ENCODE data around the gene TBX2.

TBX2 gene

DNA sequence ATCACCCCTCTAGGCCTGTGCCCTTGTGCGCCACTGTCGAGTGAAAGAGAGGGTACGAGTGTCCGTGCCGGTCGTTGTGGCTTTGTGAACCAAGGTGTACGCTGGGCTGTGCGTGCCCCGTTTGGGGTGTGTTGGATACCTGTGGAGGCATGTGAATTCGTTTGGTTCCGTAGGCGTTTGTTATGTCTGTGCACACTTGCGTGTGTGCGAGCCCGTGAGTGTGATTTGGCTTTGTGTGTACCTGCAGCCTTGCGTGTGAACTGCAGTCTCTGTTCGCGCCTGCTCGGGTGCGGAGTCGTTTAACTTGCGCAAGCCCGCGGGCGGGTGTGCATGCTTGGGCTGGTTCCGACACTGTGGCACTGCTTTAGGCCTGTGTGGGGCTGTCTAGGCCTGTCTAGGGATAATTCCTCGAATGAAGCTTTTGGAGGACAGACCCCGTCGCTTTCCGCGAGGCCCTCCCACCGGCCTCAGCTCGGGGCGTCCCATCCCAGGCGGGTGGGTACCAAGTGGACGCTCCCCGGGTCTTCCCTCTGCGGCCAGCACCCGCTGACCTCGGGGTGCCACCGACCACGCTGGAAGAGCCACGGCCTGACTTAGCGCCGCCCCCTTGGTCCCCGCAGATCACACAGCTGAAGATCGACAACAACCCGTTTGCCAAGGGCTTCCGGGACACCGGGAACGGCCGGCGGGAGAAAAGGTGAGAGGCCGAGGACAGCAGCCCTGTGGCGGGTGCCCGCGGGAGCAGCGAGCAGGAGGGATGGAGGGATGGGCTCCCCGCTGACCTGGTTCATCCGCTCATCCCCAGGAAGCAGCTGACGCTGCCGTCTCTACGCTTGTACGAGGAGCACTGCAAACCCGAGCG lies 4.4 kb downstream of the TBX2 start:
- DNase-seq, result no peak

GRCh38 chr17:61404663-61404912 lies 4.9 kb downstream of the TBX2 start:
- DNase-seq, result no peak

- no peak for DNase-seq
These were observed 5.5 kb downstream of the TBX2 start for GRCh38 chr17:61404913-61405685.

GRCh38 chr17:61405686-61406536 lies 6.3 kb downstream of the TBX2 start:
- DNase-seq, result no peak

- no peak for DNase-seq
These were observed 6.8 kb downstream of the TBX2 start for GRCh38 chr17:61406537-61406845.

DNA sequence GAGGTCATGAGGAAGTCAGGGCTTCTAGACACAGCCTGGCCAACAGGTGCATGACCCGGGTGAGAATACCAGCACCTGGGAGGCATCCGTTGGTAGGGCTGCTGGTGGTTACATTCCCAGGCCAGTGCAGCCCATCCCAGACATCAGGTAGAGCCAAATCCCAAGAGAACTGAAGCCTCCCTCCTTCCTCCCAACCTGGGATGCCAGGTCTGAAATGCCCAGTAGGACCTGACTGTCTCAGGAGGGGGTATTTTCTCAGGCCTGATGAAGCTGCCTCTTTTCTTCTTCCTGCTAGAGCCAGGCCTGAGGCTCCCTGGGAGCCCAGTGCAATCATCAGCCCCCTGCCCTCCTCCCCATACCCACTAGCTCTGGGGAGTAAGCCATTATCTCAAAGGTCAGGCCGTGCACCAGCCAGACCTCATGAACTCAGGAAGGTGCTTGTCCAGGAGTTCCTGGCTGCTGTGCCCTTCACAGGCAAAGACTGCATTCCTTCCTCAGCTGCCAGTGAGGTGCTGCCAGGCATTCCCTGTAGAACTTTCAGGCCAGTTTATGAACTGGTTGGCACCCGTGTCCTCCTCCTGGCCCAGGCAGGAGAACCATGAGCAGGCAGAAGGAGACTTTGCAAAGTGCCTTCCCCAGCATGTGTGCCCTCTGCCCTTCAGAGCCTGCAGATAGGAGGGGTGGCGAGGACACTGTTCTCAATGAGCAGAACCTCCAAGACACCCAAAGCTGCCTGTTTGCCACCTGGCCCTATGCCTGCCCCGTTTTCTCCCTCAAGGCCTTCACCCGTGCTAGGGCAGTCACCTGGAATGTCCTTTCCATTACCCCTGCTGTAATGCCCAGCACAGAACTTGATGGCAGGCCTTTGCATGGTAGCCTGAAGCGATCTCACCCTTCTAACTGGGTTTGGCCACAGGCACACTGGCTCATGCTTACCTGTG lies 7.6 kb downstream of the TBX2 start:
- DNase-seq, result no peak

DNA sequence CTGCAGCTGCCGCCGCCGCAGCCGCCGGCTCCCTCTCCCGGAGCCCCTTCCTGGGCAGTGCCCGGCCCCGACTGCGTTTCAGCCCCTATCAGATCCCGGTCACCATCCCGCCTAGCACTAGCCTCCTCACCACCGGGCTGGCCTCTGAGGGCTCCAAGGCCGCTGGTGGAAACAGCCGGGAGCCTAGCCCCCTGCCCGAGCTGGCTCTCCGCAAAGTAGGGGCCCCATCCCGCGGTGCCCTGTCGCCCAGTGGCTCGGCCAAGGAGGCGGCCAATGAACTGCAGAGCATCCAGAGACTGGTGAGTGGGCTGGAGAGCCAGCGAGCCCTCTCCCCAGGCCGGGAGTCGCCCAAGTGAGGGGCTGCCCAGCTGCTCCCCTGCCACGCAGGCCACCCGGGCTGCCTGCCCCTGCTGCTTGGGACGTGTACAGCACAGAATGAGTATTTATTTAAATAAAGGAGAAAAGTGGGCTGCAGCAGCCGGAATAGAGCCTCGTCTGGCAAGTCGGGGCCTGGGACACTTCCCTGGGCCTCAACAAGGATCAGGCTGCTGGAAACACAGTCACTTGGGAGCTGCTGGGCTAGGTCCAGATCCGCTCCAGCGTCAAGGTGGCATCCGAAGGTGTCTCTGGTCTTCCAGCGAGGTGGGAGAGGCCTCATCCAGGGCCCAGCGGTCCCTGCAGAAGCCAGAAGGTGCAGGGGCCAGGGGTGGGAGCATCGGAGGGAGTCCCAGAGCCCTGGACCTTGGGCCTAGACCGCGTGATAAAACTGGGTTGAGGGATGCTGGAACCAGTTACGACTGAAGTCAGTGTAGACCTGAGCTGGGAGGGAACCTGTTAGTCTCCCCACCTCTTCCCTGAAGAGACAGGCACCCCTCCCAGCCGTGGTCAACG lies 8.8 kb downstream of the TBX2 start:
- no peak for DNase-seq

DNA sequence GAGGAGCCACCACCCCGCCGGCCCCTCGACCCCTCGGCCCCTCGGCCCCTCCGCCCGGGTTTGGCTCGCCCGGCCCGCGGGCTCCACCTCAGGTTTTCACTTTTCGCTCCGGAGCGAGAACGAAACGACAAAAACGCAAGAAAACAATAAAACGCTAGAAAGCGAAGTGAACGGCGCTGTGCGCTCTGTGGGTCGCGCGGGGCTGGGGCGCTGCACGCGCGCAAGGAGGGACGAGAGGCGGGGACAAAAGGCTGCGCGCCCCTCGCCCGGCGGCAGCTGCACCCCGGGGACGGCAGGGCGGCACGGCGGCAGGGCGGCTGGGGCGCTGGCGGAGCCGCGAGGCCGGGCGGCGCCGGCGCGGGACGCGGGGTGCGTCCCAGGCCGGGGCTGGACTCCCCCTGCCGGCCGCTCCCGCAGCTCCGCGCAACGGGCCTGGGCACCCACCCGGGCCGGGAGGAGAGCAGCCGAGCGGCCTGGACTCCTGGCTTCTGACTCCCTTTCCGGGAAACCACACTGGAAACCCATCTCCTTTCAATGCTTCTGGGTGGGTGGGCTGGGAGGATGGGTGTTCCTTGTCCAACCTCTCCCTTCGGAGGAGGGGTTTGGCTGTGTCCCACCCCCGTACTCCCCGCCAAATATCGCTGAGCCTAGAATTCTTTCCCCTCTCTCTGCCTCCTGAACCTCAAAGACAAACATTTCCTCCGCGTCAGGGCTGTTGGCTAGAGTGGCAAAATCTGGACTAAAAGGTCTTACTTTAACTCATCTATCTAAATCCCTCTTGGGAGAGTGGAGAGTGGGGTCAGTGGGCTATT lies 9.9 kb downstream of the TBX2 start:
- DNase-seq, result peak; percentile 70

DNA sequence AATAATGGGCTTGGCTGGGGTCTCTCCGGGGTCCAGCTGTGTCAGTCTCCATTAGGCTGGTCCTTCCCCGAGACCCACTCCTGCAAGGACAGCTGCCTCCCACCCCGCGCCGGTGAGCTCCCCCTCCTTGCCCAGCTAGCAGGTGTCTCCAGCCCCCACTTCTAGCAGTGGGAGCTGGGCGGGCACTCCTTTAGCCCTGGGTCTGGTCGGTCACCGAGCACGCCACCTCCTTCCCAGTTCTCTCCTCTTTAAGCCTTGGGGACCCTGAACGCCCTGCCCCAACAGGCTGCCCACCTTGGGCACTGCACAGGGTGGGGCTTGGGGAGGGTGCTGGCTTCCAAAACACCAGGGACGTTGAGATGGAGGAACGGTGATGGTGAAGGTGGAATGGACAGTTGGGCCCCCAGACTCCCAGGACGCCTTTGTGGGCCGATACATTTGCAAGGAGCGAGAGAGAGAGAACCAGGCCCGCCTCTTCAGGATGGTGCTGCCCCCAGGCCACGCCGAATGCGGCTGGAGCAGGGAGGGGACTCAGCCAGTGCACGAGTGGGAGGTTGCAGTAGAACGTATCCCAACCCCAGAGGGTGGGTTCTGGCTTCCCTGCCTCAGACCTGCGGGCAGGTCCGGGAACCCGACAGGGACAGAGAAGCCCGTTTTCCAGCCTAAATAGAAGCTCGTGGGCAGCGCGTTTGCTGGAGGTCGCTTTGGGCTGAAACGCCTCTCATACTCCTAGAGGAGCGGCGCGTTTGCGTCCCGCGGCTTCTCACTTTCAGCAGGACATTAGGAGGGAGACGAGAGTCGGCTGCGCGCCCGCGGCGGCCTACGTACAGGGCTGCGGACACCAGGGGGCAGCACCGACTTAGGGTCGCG lies 10.7 kb downstream of the TBX2 start:
- peak; percentile 84 for DNase-seq

DNA sequence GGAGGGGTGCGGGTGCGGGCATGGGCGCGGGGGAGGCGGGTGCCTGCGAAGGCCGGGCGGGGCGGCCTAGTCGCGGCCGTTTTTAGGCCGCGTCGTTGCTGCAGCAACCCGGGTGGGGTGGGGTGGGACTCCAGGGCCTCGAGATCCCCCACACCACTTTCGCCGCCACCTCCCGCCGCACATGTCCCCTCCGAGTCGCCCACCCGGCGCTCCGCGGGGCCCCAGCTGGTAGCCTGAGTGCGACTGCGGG lies 11.3 kb downstream of the TBX2 start:
- no peak for DNase-seq

- DNase-seq, result peak; percentile 46
These were observed 11.9 kb downstream of the TBX2 start for GRCh38 chr17:61411261-61412142.

DNA sequence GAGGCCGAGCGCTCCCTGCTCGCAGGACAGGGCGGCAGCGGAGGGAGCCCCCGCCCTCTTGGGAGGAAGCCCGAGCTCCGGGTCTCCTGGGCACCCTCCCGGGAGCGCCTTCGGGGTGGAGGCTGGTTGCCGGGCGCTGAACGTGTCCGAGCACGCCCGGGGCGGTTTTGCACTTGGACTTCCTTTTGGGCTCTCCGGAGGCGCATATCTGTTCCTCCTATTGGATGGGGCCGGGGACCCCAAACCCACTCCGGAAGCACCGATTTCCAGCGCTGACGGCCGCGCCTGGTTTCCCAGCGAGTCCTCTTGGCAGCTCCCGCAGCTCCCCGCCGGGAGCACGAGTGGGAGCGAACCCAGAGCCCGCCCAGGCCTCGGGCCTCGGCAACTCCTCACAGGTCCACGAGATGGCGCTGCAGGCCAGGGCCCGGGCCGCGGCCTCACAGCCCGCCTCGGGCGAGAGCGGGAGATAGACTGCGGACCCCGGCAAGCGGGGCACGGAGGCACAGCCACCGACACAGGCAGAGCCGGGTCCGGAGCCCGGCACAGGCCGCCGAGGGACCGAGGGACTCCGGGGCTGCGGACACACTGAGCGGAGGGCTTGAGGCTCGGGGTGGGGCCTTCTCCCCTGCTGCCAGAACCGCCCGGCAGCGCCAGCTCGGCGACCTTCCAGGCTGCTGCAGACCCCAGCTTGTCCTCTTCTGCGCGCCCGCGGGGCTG lies 12.7 kb downstream of the TBX2 start:
- peak; percentile 80 for DNase-seq

GRCh38 chr17:61412860-61413660 lies 13.4 kb downstream of the TBX2 start:
- DNase-seq, result no peak

- DNase-seq, result no peak
These were observed 14.1 kb downstream of the TBX2 start for GRCh38 chr17:61413661-61414126.

DNA sequence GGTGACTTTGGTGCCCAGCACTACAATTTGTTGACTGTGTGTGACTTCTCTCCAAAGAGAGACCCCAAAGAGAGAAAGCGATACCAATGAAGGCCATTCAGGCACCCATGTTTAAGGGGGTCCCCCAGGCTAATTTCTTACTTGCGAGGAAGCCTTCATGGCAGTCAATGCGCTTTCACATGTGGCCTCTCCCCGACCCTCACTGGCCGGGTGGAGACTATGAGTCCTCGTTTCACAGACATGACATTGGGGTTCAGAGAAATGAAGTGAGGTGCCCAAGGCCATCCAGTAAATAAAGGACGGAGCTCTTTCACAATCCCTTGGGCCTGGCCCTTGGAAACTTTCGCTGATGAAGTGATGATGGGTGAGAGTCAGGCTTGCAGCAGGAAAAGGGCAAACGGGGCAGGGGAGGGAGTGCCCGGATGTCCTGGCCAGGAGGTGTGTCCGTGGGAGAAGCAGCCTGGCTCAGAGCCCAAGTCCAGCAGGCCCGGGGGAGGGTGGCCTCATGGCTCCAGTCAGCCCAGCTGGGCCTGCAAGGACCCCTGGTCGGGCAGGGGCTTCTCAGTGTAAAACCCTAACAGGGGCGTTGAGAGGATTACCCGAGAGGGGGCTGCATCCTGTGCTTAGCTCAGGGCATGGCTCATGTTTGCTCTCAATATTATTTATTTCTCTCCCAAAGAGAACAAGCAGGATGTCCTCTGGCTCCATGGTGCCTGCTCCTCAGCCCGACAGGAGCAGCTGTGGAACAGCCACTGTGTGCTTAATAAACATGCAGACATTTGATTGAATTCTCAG lies 14.7 kb downstream of the TBX2 start:
- DNase-seq, result peak; percentile 0

DNA sequence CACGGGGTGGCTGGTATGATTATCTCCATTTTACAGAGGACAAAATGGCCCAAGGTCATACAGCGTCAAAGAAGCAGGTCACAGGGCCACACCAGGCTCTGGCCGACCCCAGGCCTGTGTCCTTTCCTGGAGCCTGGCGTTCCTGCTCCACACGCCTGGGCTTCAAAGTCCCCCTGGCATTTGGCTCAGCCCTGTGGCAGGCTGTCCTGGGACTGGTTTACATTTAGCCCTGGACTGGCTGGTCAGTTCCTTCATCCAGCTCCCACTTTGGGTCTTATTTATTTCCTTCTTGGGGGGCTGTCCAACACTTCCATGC lies 15.3 kb downstream of the TBX2 start:
- DNase-seq, result no peak
